Choroid plexus epithelial cell (primary cell): ENCODE data around the gene RAB11A.

Experiments
- DNase-seq: peaks from one replicate; pipeline ENCODE4 v3.0.0-alpha.2; 2010; ENCODE audit warnings: low read depth
- H3K4me3 ChIP-seq: 2 replicates; pipeline ENCODE4 v1.5.1; 2011; ENCODE audit warnings: low read depth, mild to moderate bottlenecking, control low read depth, low read length, moderate library complexity
- TF ChIP-seq, protein P1 (sequence below): conservative IDR thresholded peaks from 2 replicates; pipeline ENCODE4 v1.5.1; 2011; ENCODE audit warnings: low read depth, mild to moderate bottlenecking, control low read depth, inconsistent platforms, low read length, moderate library complexity

The RAB11A gene

DNA sequence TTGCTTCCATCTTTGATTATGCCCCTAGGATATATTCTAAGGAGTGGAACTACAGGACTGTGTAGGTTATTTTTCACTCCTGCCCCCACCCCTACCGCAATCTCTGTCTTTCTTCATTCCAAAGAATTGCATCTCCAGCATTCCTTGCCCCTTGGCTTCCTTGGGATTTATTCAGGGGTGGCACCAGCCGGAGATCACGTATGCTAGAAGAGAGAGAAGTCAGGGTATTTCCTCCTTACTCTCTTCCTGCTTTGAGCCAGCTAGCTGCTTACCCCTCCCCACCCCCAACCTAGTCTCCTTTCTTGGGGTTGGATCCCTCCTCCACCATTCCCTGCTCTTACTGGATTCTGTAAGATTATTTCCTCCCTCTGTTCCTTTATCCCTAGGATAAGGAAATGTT is 42.2 kb upstream of the RAB11A start:
- no peak for DNase-seq
- TF ChIP-seq, protein P1, sequence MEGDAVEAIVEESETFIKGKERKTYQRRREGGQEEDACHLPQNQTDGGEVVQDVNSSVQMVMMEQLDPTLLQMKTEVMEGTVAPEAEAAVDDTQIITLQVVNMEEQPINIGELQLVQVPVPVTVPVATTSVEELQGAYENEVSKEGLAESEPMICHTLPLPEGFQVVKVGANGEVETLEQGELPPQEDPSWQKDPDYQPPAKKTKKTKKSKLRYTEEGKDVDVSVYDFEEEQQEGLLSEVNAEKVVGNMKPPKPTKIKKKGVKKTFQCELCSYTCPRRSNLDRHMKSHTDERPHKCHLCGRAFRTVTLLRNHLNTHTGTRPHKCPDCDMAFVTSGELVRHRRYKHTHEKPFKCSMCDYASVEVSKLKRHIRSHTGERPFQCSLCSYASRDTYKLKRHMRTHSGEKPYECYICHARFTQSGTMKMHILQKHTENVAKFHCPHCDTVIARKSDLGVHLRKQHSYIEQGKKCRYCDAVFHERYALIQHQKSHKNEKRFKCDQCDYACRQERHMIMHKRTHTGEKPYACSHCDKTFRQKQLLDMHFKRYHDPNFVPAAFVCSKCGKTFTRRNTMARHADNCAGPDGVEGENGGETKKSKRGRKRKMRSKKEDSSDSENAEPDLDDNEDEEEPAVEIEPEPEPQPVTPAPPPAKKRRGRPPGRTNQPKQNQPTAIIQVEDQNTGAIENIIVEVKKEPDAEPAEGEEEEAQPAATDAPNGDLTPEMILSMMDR, result no peak

GRCh38 chr15:65828585-65828984 is 40.7 kb upstream of the RAB11A start:
- TF ChIP-seq, protein P1, result no peak
- no peak for DNase-seq
- H3K4me3 ChIP-seq, result no peak overlapping the region

More for the DNA sequence above, 42.2 kb upstream of the RAB11A start:
- H3K4me3 ChIP-seq, result no peak overlapping the region

GRCh38 chr15:65829130-65829764 is 40.0 kb upstream of the RAB11A start:
- peak; percentile 61 for DNase-seq
- no peak overlapping the region for H3K4me3 ChIP-seq
- TF ChIP-seq, protein P1, result peak; percentile 59

DNA sequence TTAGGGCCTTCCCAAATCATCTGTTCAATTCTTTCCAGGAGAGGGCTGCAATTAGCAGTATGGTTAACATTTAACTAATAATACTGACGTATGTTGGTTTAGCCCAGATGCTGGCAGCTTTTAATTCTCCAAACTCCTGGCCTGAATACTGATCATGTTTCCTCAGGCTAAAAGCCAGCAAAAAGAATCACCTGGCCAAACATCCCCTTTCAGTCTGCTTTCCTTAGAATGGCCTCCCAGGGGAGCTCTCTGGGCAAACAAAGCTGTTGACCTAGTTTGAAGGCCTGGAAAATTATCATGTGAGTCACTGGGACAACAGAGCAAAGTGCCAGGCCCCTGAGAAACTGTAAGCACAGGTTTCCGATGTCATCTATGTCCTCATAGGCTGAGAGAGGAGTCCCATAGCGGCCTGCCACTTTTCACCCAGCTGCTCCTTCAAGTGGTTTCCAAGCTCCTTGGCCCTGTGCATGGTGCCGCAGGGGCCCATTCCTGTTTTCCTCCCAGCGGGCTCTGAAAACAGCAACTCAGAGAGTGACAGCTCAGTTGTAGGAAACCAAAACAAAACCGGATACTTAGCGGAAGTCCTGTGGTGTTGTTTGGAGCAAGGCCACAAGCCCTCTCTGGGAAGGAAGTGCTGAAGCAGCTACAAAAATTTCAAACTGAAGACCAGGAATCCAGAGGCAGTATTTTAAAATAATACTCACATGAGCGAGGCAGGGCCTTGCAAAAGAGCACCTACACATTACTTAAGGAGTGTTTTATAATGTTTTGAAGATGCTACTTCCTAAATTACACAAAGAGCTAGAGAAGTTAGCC is 36.5 kb upstream of the RAB11A start:
- TF ChIP-seq, protein P1, result peak; percentile 21
- peak; percentile 98 for DNase-seq
- H3K4me3 ChIP-seq, result peak overlapping the region; percentile 34

DNA sequence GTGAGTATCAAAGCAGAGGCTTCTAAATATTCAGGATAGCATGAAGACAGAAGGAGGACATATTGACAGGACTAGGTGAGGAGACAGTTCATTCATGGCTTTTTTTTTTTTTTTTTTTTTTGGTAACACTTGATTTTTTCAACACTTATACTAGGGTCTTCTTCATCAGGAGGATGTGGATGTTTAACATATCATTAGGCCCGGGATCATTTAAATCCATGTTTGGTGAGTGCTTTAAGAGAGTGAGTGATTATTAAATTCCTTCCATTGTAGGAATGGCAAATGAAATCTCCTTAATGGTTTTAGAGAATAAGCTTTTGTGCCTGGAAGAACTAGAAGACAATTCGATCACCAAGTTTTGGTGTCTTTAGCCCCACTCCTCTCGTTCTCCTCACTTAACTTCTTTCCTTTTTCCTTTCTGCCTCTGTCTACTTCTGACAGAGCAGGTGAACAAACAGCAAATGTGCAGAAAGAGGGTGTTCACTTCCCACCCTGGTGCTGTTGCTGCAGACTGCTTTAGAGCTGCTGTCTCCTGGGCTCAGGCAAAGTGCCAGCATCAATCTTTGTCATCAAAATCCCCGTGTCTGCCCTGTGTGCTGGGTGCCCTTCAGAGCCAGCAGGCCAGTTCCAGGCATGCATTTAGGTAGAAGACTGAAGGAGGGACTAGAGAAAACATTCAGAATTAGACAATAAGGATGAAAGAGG is 35.6 kb upstream of the RAB11A start:
- H3K4me3 ChIP-seq, result no peak overlapping the region
- peak; percentile 25 for DNase-seq
- TF ChIP-seq, protein P1, result no peak

- DNase-seq, result no peak
- TF ChIP-seq, protein P1, result no peak
- H3K4me3 ChIP-seq, result no peak overlapping the region
These were observed 34.5 kb upstream of the RAB11A start for GRCh38 chr15:65834603-65835282.
